Small intestine (tissue), 7 donors: ENCODE data around the gene NHERF1. TPM values are rescaled to one million over a fixed set of nuclear protein-coding genes. Genes with fewer than 3 reads are reported as not detected.

Experiments used
- DNase-seq, 2 donors: peaks; one replicate each; pipeline versions ENCODE4 v3.0.0 to v3.0.0-alpha.2; 2013
- FAIRE-seq: peaks from 2 replicates; lab custom pipeline; 2012; peaks lifted over from hg19 to GRCh38; lab: Jason Lieb, UNC
- H3K27ac ChIP-seq, 3 donors: one replicate each; pipeline ENCODE4 v1.5.1; 2013; ENCODE audit warnings: low read length in 2 of 3, mild to moderate bottlenecking in 2 of 3, control low read depth in 1 of 3, inconsistent platforms in 1 of 3, low read depth in 1 of 3, moderate library complexity in 1 of 3
- H3K27me3 ChIP-seq, 3 donors: one replicate each; pipeline ENCODE4 v1.6.1; 2013; ENCODE audit warnings: low read length in 3 of 3, inconsistent platforms in 1 of 3; ENCODE audit not compliant: control insufficient read depth in 3 of 3, insufficient read depth in 3 of 3
- H3K36me3 ChIP-seq, 3 donors: one replicate each; pipeline ENCODE4 v1.6.1; 2013; ENCODE audit warnings: low read length in 3 of 3, inconsistent platforms in 1 of 3, low read depth in 1 of 3, mild to moderate bottlenecking in 1 of 3, moderate library complexity in 1 of 3; ENCODE audit not compliant: control insufficient read depth in 3 of 3, insufficient read depth in 2 of 3
- H3K4me1 ChIP-seq, 3 donors: one replicate each; pipeline ENCODE4 v1.6.1; 2013; ENCODE audit warnings: low read length in 2 of 3, inconsistent platforms in 1 of 3, low read depth in 1 of 3, mild to moderate bottlenecking in 1 of 3, moderate library complexity in 1 of 3; ENCODE audit not compliant: control insufficient read depth in 3 of 3, insufficient read depth in 2 of 3
- H3K4me3 ChIP-seq, 3 donors: one replicate each; pipeline ENCODE4 v1.5.1; 2013; ENCODE audit warnings: low read length in 3 of 3, control low read depth in 1 of 3, inconsistent platforms in 1 of 3, low read depth in 1 of 3, mild to moderate bottlenecking in 1 of 3, moderate library complexity in 1 of 3
- H3K9me3 ChIP-seq, 2 donors: one replicate each; pipeline ENCODE4 v1.6.1; 2013; ENCODE audit warnings: low read depth in 1 of 2, low read length in 1 of 2; ENCODE audit not compliant: control insufficient read depth in 2 of 2, insufficient read depth in 1 of 2
- WGBS, 3 donors: extraction: QIAGEN DNeasy Blood & Tissue Kit; methylation state at CpG; one replicate each; pipeline ENCODE4 v1.1.7; 2013; 5-methylcytosine and 5-hydroxymethylcytosine counted together
- polyA plus RNA-seq, 4 donors: library from polyadenylated mRNA; stranded (reverse) in 3 of 4; unstranded in 1 of 4; fragments of 200-250 nt in 3 of 4; fragments of 120-200 nt in 1 of 4; gene quantifications; one replicate each; pipeline versions ENCODE4 v1.2.1 to v1.2.3, GENCODE V29; 2013
- donor health status: healthy with polysubstance abuse.
- donor health status: control.
- donor health status: control.
- donor health status: Bipolar disorder and iron deficiency.
- donor health status: healthy.

The NHERF1 gene
- polyA plus RNA-seq, 4 donors: 231 to 592 (median 518) TPM

DNA sequence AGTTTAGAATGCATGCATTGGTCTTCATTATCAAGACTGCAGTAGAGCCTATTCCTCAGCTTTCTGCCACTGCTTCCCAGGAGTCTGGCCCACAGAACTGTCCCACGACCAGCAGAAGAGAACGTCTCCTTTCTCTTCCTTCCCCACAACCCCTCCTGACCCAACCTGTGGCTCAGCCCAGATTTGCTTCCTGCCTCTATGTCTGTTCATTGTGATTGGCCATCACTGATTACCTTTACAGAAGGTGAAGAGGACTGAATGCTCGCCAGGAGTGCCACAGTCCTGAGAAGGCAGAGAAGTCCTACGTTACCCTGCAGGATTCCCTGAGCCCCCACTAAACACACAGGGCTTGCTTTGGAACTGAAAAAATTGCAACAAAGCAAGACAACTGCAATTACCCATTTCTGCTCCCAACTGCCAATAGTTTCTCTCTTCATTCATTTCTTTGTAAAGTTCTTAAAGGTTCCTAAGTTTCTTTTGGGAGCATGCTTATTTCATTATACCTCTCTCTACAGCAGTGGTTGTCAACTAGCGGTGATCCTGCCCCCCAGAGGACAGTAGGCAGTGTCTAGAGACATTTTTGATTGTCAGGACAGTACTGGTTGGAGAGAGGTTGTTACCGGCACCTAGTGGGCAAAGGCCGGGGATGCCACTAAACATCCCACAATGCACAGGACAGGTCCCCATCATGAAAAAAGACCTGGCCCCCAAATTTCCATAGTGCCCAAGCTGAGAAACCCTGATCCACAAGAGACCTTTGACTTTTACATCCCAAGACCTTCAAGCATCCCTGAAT lies 32.2 kb downstream of the NHERF1 start:
- Histone ChIP-seq H3K4me1 (peaks cover 0 to 15% (median 5%) of the 10 kb centered on the region in 3 donors), H3K9me3 (no peaks in the 10 kb centered on the region), H3K27ac (peak overlapping the region in 2 of 3 donors; percentile 3 to 72), H3K4me3 (no peak overlapping the region), H3K27me3 (no peaks in the 10 kb centered on the region), H3K36me3 (peaks cover 0 to 28% (median 0%) of the 10 kb centered on the region in 3 donors)
- WGBS, 3 donors: 49 to 54% (median 51%) methylated on average over 7 of the region's 7 CpGs
- DNase-seq: peak; percentile 54 to 57
- no peak for FAIRE-seq

GRCh38 chr17:74782571-74782970 lies 34.1 kb downstream of the NHERF1 start:
- DNase-seq: no peak
- H3K27ac ChIP-seq: no peak overlapping the region
- H3K4me1 ChIP-seq: peaks cover 0 to 8% (median 0%) of the 10 kb centered on the region in 3 donors
- 86 to 94% (median 91%) methylated on average over 5 of the region's 5 CpGs for WGBS, 3 donors
- H3K9me3 ChIP-seq: no peaks in the 10 kb centered on the region
- H3K27me3 ChIP-seq: no peaks in the 10 kb centered on the region
- H3K36me3 ChIP-seq: peaks cover 0 to 33% (median 0%) of the 10 kb centered on the region in 3 donors
- FAIRE-seq: no peak
- H3K4me3 ChIP-seq: no peak overlapping the region

DNA sequence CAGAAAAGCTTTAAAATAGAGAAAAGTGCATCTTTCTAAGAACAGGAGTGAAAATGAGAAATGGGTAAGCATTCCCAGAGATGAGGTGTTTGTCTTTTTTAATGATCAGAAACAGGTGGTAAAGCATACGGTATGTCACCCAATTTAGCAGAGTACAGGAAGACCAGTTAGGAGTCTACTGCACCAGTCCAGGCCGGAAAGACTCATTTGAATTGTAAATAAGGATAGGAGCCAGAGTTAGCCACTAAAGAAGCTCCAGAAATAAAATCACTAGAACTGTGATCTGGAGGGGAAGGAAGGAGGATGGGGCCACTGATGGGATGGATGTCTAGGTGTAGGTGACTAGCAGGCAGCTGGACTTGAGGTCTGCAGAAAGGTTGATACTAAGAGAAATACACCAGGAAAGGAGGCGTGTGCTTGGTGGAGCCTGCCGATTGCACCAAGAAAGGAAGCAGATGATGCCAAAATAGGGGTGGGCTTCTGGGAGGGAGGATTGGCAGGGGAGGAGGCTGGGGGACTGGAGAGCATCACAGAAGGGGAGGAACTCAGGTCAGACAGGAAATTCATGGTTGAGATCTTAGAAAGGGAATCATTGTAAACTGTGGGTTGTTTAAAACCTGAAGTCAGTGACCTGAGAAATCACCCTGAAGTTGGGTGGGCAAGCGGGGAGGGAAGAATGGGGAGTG lies 35.8 kb downstream of the NHERF1 start:
- no peak overlapping the region for H3K27ac ChIP-seq
- no peak overlapping the region for H3K4me3 ChIP-seq
- no peak for FAIRE-seq
- no peaks in the 10 kb centered on the region for H3K9me3 ChIP-seq
- H3K4me1 ChIP-seq: peaks cover 0 to under 1% (median 0%) of the 10 kb centered on the region in 3 donors
- 79 to 95% (median 88%) methylated on average over 5 of the region's 5 CpGs for WGBS, 3 donors
- DNase-seq: no peak
- no peaks in the 10 kb centered on the region for H3K27me3 ChIP-seq
- peaks cover 0 to 44% (median 0%) of the 10 kb centered on the region in 3 donors for H3K36me3 ChIP-seq

DNA sequence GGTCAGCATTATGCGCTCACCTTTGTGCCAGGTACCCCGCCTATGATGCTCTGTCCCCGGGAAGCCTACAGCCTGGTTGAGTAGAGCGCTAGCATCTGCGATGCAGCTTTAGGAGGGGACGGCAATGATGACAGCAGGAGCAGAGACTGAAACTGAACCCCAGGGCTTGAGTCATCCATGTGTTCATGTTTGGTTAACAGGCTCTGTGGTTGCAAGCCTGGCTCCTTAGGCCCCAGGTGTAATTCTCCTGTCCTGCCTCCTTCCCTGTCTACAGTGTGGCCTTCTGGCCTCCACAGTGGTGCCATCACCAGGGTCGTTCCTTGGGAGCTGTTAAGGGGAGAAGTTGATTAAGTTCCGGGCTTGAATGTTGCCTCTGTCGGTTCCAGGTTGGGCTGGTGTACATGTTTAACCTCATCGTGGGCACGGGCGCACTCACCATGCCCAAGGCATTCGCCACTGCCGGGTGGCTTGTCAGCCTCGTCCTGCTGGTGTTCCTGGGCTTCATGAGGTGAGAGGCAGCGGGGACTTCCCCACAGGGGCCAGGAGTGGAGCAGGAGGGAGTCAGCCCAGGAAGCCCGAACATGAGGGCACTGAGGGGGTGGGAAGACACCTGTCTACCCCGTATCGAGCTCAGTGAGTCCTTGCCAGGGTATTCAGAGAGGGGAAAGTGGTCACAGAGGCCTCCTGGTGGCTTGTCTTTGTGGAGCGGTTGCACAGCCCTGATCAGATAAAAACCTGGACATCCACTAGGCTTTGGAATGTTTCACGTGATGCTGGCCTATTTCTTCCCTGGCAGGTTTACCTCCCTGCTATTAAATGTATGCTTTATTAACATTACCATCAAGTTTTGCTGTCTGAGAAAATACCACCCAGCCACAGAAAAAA lies 36.9 kb downstream of the NHERF1 start:
- Histone ChIP-seq H3K4me1 (no peaks in the 10 kb centered on the region), H3K4me3 (no peak overlapping the region), H3K27ac (no peak overlapping the region), H3K36me3 (peaks cover 0 to 40% (median 0%) of the 10 kb centered on the region in 3 donors), H3K27me3 (no peaks in the 10 kb centered on the region), H3K9me3 (no peaks in the 10 kb centered on the region)
- DNase-seq (no peak), FAIRE-seq (no peak)
- 81 to 87% (median 83%) methylated on average over 20 to 21 of the region's 21 CpGs for WGBS, 3 donors

DNA sequence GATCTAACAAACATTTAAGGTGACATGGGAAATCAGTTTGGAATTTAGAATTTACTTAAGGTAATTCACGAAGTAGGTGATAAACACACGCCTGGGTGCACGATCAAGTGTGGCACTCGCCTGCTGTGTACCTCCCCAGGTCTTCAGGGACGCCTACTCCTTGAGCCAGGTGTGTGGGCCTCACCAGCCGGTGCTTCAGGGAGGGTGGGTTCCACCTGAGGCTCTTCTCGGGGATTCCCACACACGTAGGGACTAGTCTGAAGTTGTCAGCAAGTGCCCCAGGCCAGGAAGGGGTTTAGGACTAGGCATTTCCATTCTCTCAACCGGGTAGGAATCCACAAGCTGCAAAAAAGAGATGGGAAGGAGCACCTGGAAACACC lies 37.5 kb downstream of the NHERF1 start:
- Histone ChIP-seq H3K9me3 (no peaks in the 10 kb centered on the region), H3K27me3 (no peaks in the 10 kb centered on the region), H3K4me1 (no peaks in the 10 kb centered on the region), H3K27ac (no peak overlapping the region), H3K36me3 (peaks cover 0 to 43% (median 0%) of the 10 kb centered on the region in 3 donors), H3K4me3 (no peak overlapping the region)
- 85 to 86% (median 86%) methylated on average over 9 of the region's 9 CpGs for WGBS, 3 donors
- DNase-seq (no peak), FAIRE-seq (no peak)

DNA sequence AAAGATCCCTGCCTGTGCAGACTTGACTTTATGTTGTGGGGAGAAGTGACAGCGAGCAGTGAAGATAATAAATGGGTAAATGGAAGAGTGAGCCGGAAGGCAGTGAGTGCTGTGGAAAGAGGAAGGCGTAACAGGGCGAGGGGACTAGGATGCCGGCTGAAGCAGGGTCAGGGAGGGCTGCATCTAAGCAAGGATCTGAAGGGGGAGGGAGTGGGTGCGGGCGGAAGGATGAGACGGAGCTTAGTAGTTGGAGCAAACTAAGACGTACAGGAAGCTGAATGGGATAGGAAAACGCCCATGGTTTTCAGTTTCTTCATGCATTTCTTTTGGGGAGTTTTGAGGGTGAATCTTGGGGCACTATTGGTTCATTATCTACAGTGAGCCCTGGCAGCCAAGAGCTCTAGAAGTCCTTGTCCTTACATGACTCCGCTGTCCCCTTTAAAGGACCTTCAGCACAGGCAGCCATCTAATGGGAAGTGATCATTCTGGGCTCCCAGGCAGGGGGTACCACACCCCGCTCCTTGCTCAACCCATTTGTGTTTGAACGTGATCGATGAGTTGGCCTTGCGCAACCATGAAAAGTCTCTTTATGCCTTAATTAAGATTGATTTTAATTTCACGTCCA lies 38.1 kb downstream of the NHERF1 start:
- 80 to 90% (median 83%) methylated on average over 16 of the region's 16 CpGs for WGBS, 3 donors
- no peaks in the 10 kb centered on the region for H3K9me3 ChIP-seq
- H3K4me1 ChIP-seq: no peaks in the 10 kb centered on the region
- H3K36me3 ChIP-seq: peaks cover 0 to 46% (median 0%) of the 10 kb centered on the region in 3 donors
- FAIRE-seq (no peak), DNase-seq (no peak)
- H3K4me3 ChIP-seq: no peak overlapping the region
- no peaks in the 10 kb centered on the region for H3K27me3 ChIP-seq
- no peak overlapping the region for H3K27ac ChIP-seq

DNA sequence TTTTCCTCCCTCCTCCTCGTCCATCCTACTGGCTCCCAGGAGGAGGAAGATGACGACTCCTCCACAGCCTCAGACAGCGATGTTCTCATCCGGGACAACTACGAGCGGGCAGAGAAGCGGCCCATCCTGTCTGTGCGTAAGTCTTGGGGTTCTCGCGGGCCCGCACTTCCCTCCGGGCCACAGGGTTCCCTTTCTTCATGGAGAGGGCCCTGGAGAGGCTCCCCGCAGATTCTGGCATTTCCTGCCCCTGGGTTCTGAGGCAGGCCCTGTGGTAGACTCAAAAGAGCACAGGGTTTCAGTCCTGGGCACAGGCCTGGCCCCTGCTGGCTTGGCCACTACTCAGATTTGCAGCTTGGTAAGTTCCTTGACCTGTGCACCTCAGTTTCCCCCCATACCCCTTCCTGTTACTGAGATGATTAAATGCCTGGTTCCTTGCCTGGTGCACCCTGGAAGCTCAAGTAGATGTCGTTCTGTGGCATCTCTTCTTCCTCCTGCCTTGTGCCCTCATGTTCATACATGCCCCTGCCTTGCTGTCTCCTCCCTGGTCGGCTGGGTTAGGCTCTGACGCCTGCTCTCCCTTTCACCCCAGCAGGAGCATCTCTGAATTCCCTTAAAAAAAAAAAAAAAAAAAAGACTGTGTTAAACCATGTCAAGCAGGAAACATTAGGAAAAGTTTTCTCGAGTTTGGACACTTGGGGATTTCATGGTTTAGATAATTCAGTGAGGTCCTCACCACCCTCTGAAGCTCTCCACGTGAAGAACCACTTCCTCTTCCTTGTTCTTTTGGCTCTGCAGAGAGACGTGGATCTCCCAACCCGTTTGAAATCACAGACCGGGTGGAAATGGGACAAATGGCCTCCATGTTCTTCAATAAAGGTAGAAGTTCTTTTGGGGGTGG lies 42.0 kb downstream of the NHERF1 start:
- Histone ChIP-seq H3K36me3 (peaks cover 0 to 59% (median 0%) of the 10 kb centered on the region in 3 donors), H3K4me3 (no peak overlapping the region), H3K27ac (no peak overlapping the region), H3K4me1 (no peaks in the 10 kb centered on the region), H3K27me3 (no peaks in the 10 kb centered on the region), H3K9me3 (no peaks in the 10 kb centered on the region)
- no peak for FAIRE-seq
- 80 to 87% (median 82%) methylated on average over 21 of the region's 21 CpGs for WGBS, 3 donors
- no peak for DNase-seq
